Endothelial cell of umbilical vein (primary cell): Measurements from ENCODE around the gene FLT1. TPM values are rescaled to one million over a fixed set of nuclear protein-coding genes. Genes with fewer than 3 reads are reported as not detected.

ENCODE experiments used
- BruUV-seq: library from RNA; stranded (reverse); fragments of 400-500 nt; replicated peaks from 2 replicates; lab custom pipeline; 2021; lab: Mats Ljungman, UMichigan
- CTCF ChIA-PET: fragments of 300-600, 350-600 bp; sonication (Branson Sonifier 250); formaldehyde crosslinking; loops from one replicate; lab custom pipeline; 2021; ENCODE audit warnings: antibody characterized with exemption, inconsistent platforms; lab: Charles Lee
- POLR2A ChIA-PET: fragments of 300-600, 350-600 bp; sonication (Branson Sonifier 250); formaldehyde crosslinking; loops from one replicate; lab custom pipeline; 2021; ENCODE audit warnings: antibody characterized with exemption, inconsistent platforms; lab: Charles Lee
- DNase-seq: peaks from one replicate; pipeline ENCODE4 v3.0.0-alpha.2; 2011; ENCODE audit warnings: low read depth, low spot score
- FAIRE-seq: peaks from 2 replicates; lab custom pipeline; 2011; peaks lifted over from hg19 to GRCh38; lab: Jason Lieb, UNC
- H2AFZ ChIP-seq: 2 replicates; pipeline ENCODE4 v1.6.0; 2012; ENCODE audit warnings: low read depth, low read length, control low read depth, inconsistent platforms
- H3K27ac ChIP-seq: 2 replicates; pipeline ENCODE4 v1.5.1; 2011; ENCODE audit warnings: low read depth, mild to moderate bottlenecking, control low read depth, low read length, moderate library complexity; ENCODE audit not compliant: insufficient read depth
- H3K27me3 ChIP-seq, 2 experiments: 2 replicates each; pipeline versions ENCODE4 v1.6.0 to v1.6.1; 2011; ENCODE audit warnings: low read length in 2 of 2, mixed read lengths in 1 of 2; ENCODE audit not compliant: control insufficient read depth in 2 of 2, insufficient read depth in 2 of 2
- H3K36me3 ChIP-seq, 2 experiments: 2 replicates in 1 of 2; 3 replicates in 1 of 2; pipeline ENCODE4 v1.5.1; 2011; ENCODE audit warnings: low read length in 2 of 2, mild to moderate bottlenecking in 1 of 2, moderate library complexity in 1 of 2; ENCODE audit not compliant: control insufficient read depth in 2 of 2, insufficient read depth in 2 of 2; ENCODE audit errors: extremely low read depth in 1 of 2
- H3K4me1 ChIP-seq: 3 replicates; pipeline ENCODE4 v1.5.1; 2011; ENCODE audit warnings: mild to moderate bottlenecking, low read length; ENCODE audit not compliant: control insufficient read depth, insufficient read depth; ENCODE audit errors: extremely low read depth
- H3K4me2 ChIP-seq: 2 replicates; pipeline ENCODE4 v1.6.1; 2011; ENCODE audit warnings: low read length, control low read depth, mixed read lengths; ENCODE audit not compliant: insufficient read depth
- H3K4me3 ChIP-seq, 3 experiments: fragments of 200-600 bp in 1 of 3; sonication (generic), shearing (Covaris generic) in 1 of 3; replicated peaks in 1 of 3; 2 replicates each; pipeline ENCODE4 v1.5.1; 2011 to 2016; ENCODE audit warnings: control low read depth in 3 of 3, low read length in 3 of 3, mild to moderate bottlenecking in 2 of 3, inconsistent platforms in 1 of 3, low read depth in 1 of 3, moderate library complexity in 1 of 3; ENCODE audit not compliant: insufficient read depth in 1 of 3
- H3K79me2 ChIP-seq: 2 replicates; pipeline ENCODE4 v1.6.0; 2012; ENCODE audit warnings: low read length, inconsistent platforms; ENCODE audit not compliant: control insufficient read depth, insufficient read depth
- H3K9ac ChIP-seq: replicated peaks from 2 replicates; pipeline ENCODE3; 2011; ENCODE audit warnings: low read length, control low read depth; ENCODE audit not compliant: insufficient read depth; ENCODE audit errors: extremely low read depth
- H3K9me1 ChIP-seq: replicated peaks from 3 replicates; pipeline ENCODE4 v1.6.0; 2011; ENCODE audit warnings: mild to moderate bottlenecking, low read length; ENCODE audit not compliant: control insufficient read depth, insufficient read depth; ENCODE audit errors: extremely low read depth
- H3K9me3 ChIP-seq: replicated peaks from 2 replicates; pipeline ENCODE4 v1.5.1; 2012; ENCODE audit warnings: low read length, inconsistent platforms; ENCODE audit not compliant: control insufficient read depth, insufficient read depth
- H4K20me1 ChIP-seq: replicated peaks from 2 replicates; pipeline ENCODE3; 2011; ENCODE audit warnings: mild to moderate bottlenecking, low read length; ENCODE audit not compliant: control insufficient read depth, insufficient read depth; ENCODE audit errors: extremely low read depth
- EZH2 ChIP-seq: IDR thresholded peaks from 2 replicates; pipeline ENCODE4 v1.6.1; 2012; ENCODE audit warnings: borderline replicate concordance, low read depth, mild to moderate bottlenecking, moderate library complexity, low read length, inconsistent platforms; ENCODE audit not compliant: severe bottlenecking
- FOS ChIP-seq: IDR thresholded peaks from 2 replicates; pipeline ENCODE4 v1.6.1; 2011; ENCODE audit warnings: mild to moderate bottlenecking, low read length, moderate library complexity, borderline replicate concordance; ENCODE audit not compliant: insufficient read depth
- GATA2 ChIP-seq: IDR thresholded peaks from 2 replicates; pipeline ENCODE4 v1.7.0; 2011; ENCODE audit warnings: low read depth, mild to moderate bottlenecking, moderate library complexity, mixed read lengths, low read length; ENCODE audit not compliant: insufficient read length, insufficient read depth
- JUN ChIP-seq: IDR thresholded peaks from 2 replicates; pipeline ENCODE4 v1.6.1; 2011; ENCODE audit warnings: borderline replicate concordance, low read depth; ENCODE audit not compliant: insufficient read length, insufficient read depth
- MYC ChIP-seq: IDR thresholded peaks from one replicate; pipeline ENCODE4 v1.6.1; 2011; ENCODE audit warnings: mild to moderate bottlenecking, low read depth, low read length
- POLR2A ChIP-seq: IDR thresholded peaks from 2 replicates; pipeline ENCODE4 v1.6.1; 2012; ENCODE audit warnings: low read depth, mild to moderate bottlenecking, control low read depth, low read length
- POLR2AphosphoS5 ChIP-seq: IDR thresholded peaks from 2 replicates; pipeline ENCODE4 v1.6.1; 2012; ENCODE audit warnings: low read depth, mild to moderate bottlenecking, control low read depth, low read length, moderate library complexity; ENCODE audit not compliant: insufficient read depth
- dilution Hi-C: fragments of 300-500 bp; cut with MboI; formaldehyde crosslinking; loops from one replicate; pipeline ENCODE4 v1.15.0; 2019; ENCODE audit warnings: low sequenced_read_pairs; ENCODE audit not compliant: extremely low pct_ligation_motif_present
- intact Hi-C: fragments of 100-400 bp; cut with micrococcal nuclease; formaldehyde crosslinking; loops from one replicate; pipeline ENCODE4 v1.10.0; 2022
- polyA plus RNA-seq, 4 experiments: library from polyadenylated mRNA; depleted of rRNA in 3 of 4; stranded (reverse) in 3 of 4; unstranded in 1 of 4; fragments of >200 nt; gene quantifications; 2 replicates each; pipeline versions ENCODE4 v1.2.1 to v1.2.3, GENCODE V29; 2011 to 2012; ENCODE audit warnings: missing spikeins in 1 of 4
- total RNA-seq: library from RNA; stranded (reverse); gene quantifications from 2 replicates; pipeline ENCODE4 v1.2.3, GENCODE V29; 2021
- TF ChIP-seq, protein P1 (sequence below), 2 donors: IDR thresholded peaks; 1 replicate in 1 of 2; 2 replicates in 1 of 2; pipeline ENCODE4 v1.5.1; 2011; ENCODE audit warnings: low read length in 2 of 2, mild to moderate bottlenecking in 2 of 2, moderate library complexity in 2 of 2, control low read depth in 1 of 2, inconsistent platforms in 1 of 2, low read depth in 1 of 2; ENCODE audit not compliant: insufficient read depth in 1 of 2; ENCODE audit errors: extremely low read depth in 1 of 2
- TF ChIP-seq, protein P2 (sequence below): IDR thresholded peaks from 2 replicates; pipeline ENCODE4 v1.6.1; 2011; ENCODE audit not compliant: insufficient read depth, insufficient read length

Gene FLT1
- total and polyA plus RNA-seq, 2 donors (not counting 3 experiments of a cell fraction or from before 2014, with no cell fraction given) = 16.0 to 104 TPM

GRCh38 chr13:28544026-28544425 lies 49.1 kb upstream of the FLT1 start:
- Histone ChIP-seq H3K36me3 (no peaks in the 10 kb centered on the region), H3K9me1 (no peaks in the 10 kb centered on the region), H3K27me3 (no peaks in the 10 kb centered on the region), H3K79me2 (no peaks in the 10 kb centered on the region), H3K4me3 (no peak overlapping the region), H3K4me2 (no peak overlapping the region), H4K20me1 (no peaks in the 10 kb centered on the region), H3K9me3 (no peaks in the 10 kb centered on the region), H3K27ac (no peak overlapping the region), H2AFZ (no peak overlapping the region), H3K4me1 (no peaks in the 10 kb centered on the region), H3K9ac (no peak overlapping the region)
- dilution Hi-C loops = no loop called here
- POLR2A ChIA-PET = no interaction called here
- FAIRE-seq (no peak), DNase-seq (no peak)
- intact Hi-C loops = no loop called here
- CTCF ChIA-PET = interaction anchor here (0.9 kb wide), 1 partner anchor 10 kb away, joined by 3 read pairs; no protein-coding TSS in a partner anchor
- TF ChIP-seq, protein P1, sequence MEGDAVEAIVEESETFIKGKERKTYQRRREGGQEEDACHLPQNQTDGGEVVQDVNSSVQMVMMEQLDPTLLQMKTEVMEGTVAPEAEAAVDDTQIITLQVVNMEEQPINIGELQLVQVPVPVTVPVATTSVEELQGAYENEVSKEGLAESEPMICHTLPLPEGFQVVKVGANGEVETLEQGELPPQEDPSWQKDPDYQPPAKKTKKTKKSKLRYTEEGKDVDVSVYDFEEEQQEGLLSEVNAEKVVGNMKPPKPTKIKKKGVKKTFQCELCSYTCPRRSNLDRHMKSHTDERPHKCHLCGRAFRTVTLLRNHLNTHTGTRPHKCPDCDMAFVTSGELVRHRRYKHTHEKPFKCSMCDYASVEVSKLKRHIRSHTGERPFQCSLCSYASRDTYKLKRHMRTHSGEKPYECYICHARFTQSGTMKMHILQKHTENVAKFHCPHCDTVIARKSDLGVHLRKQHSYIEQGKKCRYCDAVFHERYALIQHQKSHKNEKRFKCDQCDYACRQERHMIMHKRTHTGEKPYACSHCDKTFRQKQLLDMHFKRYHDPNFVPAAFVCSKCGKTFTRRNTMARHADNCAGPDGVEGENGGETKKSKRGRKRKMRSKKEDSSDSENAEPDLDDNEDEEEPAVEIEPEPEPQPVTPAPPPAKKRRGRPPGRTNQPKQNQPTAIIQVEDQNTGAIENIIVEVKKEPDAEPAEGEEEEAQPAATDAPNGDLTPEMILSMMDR (IDR thresholded peaks at IDR 0.05; ENCODE audit: extremely low read depth in 1 of 2, insufficient read depth in 1 of 2, low read depth in 1 of 2, low read length in 2 of 2) = no peak
- TF ChIP-seq EZH2 (no peak), JUN (no peak), POLR2A (no peak), POLR2AphosphoS5 (no peak), MYC (no peak), FOS (no peak), GATA2 (no peak)
- TF ChIP-seq, protein P2, sequence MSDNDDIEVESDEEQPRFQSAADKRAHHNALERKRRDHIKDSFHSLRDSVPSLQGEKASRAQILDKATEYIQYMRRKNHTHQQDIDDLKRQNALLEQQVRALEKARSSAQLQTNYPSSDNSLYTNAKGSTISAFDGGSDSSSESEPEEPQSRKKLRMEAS = no peak
- no TSS peak for BruUV-seq
